SK-N-SH (cell line): ENCODE results near the gene CENPX. TPM values are rescaled to one million over a fixed set of nuclear protein-coding genes. Genes with fewer than 3 reads are reported as not detected.

ENCODE experiments used
- CTCF ChIA-PET: fragments of 300-600, 350-600 bp; formaldehyde crosslinking; extraction: SDS; loops from one replicate; lab custom pipeline; 2021; lab: Yijun Ruan, JAX
- POLR2A ChIA-PET: fragments of 350-600 bp; sonication (Branson Sonifier 250); formaldehyde crosslinking; extraction: SDS; loops from one replicate; lab custom pipeline; 2020; ENCODE audit warnings: antibody characterized with exemption, inconsistent platforms; lab: Yijun Ruan, JAX
- DNase-seq: peaks from one replicate; pipeline ENCODE4 v3.0.0; 2012
- H2AFZ ChIP-seq: fragments of 200-600 bp; sonication (generic); 2 replicates; pipeline ENCODE4 v1.8.1; 2016; ENCODE audit warnings: antibody characterized with exemption, mild to moderate bottlenecking, low read depth
- H3F3A ChIP-seq: fragments of 200-600 bp; sonication (generic); replicated peaks from 2 replicates; pipeline ENCODE3; 2016; ENCODE audit warnings: antibody characterized with exemption, mild to moderate bottlenecking; ENCODE audit not compliant: insufficient read depth
- H3K27ac ChIP-seq, 2 experiments: fragments of 200-500 bp in 1 of 2; fragments of 200-600 bp in 1 of 2; sonication (Bioruptor generic) in 1 of 2; sonication (generic), shearing (Covaris generic) in 1 of 2; 2 replicates each; pipeline versions ENCODE4 v1.5.1 to v1.6.1; 2014 to 2016; ENCODE audit warnings: low read depth in 2 of 2, inconsistent platforms in 1 of 2, low read length in 1 of 2, mild to moderate bottlenecking in 1 of 2, mixed read lengths in 1 of 2
- H3K27me3 ChIP-seq: fragments of 200-600 bp; sonication (generic), shearing (Covaris generic); 2 replicates; pipeline ENCODE4 v1.6.1; 2016; ENCODE audit warnings: mixed run types; ENCODE audit not compliant: insufficient read depth
- H3K36me3 ChIP-seq, 2 experiments: fragments of 200-500 bp in 1 of 2; fragments of 200-600 bp in 1 of 2; sonication (Bioruptor generic) in 1 of 2; sonication (generic) in 1 of 2; replicated peaks in 1 of 2; 2 replicates each; pipeline versions ENCODE3 to v1.5.1; 2014 to 2016; ENCODE audit warnings: low read length in 1 of 2, mild to moderate bottlenecking in 1 of 2; ENCODE audit not compliant: insufficient read depth in 2 of 2, control insufficient read depth in 1 of 2
- H3K4me1 ChIP-seq, 2 experiments: fragments of 200-500 bp in 1 of 2; fragments of 200-600 bp in 1 of 2; sonication (Bioruptor generic) in 1 of 2; sonication (generic), shearing (Covaris generic) in 1 of 2; 2 replicates each; pipeline versions ENCODE4 v1.5.1 to v1.6.1; 2014 to 2016; ENCODE audit warnings: low read depth in 1 of 2, low read length in 1 of 2, mixed run types in 1 of 2; ENCODE audit not compliant: insufficient read depth in 2 of 2, control insufficient read depth in 1 of 2
- H3K4me2 ChIP-seq: fragments of 200-600 bp; sonication (generic), shearing (Covaris generic); 2 replicates; pipeline ENCODE4 v1.6.1; 2017; ENCODE audit warnings: mixed run types
- H3K4me3 ChIP-seq, 2 experiments: fragments of 200-500 bp in 1 of 2; fragments of 200-600 bp in 1 of 2; sonication (Bioruptor generic) in 1 of 2; sonication (generic), shearing (Covaris generic) in 1 of 2; 2 replicates each; pipeline versions ENCODE4 v1.5.1 to v1.8.1; 2014 to 2016; ENCODE audit warnings: low read depth in 2 of 2, inconsistent platforms in 1 of 2, low read length in 1 of 2, mild to moderate bottlenecking in 1 of 2, mixed read lengths in 1 of 2, moderate library complexity in 1 of 2
- H3K79me2 ChIP-seq: fragments of 200-600 bp; sonication (generic); 2 replicates; pipeline ENCODE4 v1.8.1; 2017; ENCODE audit warnings: mild to moderate bottlenecking; ENCODE audit not compliant: insufficient read depth
- H3K9ac ChIP-seq: fragments of 200-600 bp; sonication (generic); 2 replicates; pipeline ENCODE4 v1.6.1; 2017; ENCODE audit warnings: mixed run types
- H3K9me2 ChIP-seq: fragments of 200-600 bp; sonication (generic); 2 replicates; pipeline ENCODE4 v1.6.1; 2017; ENCODE audit warnings: mixed run types
- H3K9me3 ChIP-seq: fragments of 200-600 bp; sonication (generic); 2 replicates; pipeline ENCODE4 v1.6.1; 2017; ENCODE audit warnings: mixed run types, mild to moderate bottlenecking, moderate library complexity
- H4K20me1 ChIP-seq: fragments of 200-600 bp; sonication (generic); 2 replicates; pipeline ENCODE4 v1.6.1; 2017; ENCODE audit warnings: mild to moderate bottlenecking, mixed run types; ENCODE audit not compliant: insufficient read depth
- CHD2 ChIP-seq: fragments of 150-350 bp; IDR thresholded peaks from 2 replicates; pipeline ENCODE4 v1.6.1; 2018; ENCODE audit warnings: low read length; ENCODE audit not compliant: partially characterized antibody
- EP300 ChIP-seq, 2 experiments: IDR thresholded peaks; 2 replicates each; pipeline versions ENCODE4 v1.4.0 to v1.6.1; 2012; ENCODE audit warnings: borderline replicate concordance in 1 of 2, low read depth in 1 of 2, low read length in 1 of 2
- FOSL2 ChIP-seq: IDR thresholded peaks from 2 replicates; pipeline ENCODE4 v1.4.0; 2012; ENCODE audit warnings: low read depth, mild to moderate bottlenecking, moderate library complexity, borderline replicate concordance
- FOXM1 ChIP-seq: IDR thresholded peaks from 2 replicates; pipeline ENCODE4 v1.4.0; 2012; ENCODE audit warnings: low read depth, mild to moderate bottlenecking
- GABPA ChIP-seq: IDR thresholded peaks from 2 replicates; pipeline ENCODE4 v1.4.0; 2012; ENCODE audit warnings: low read depth, mild to moderate bottlenecking
- GATA2 ChIP-seq: sonication (generic); formaldehyde crosslinking; IDR thresholded peaks from 2 replicates; pipeline ENCODE4 v1.5.0; 2020; ENCODE audit warnings: mild to moderate bottlenecking, missing genetic modification reagents
- MEF2A ChIP-seq: IDR thresholded peaks from 2 replicates; pipeline ENCODE4 v1.4.0; 2012; ENCODE audit warnings: low read depth, borderline replicate concordance
- POLR2AphosphoS5 ChIP-seq: IDR thresholded peaks from 2 replicates; pipeline ENCODE4 v1.6.1; 2012; ENCODE audit warnings: low read depth, low read length
- RAD21 ChIP-seq: IDR thresholded peaks from 2 replicates; pipeline ENCODE4 v1.6.1; 2012; ENCODE audit warnings: mild to moderate bottlenecking, low read length
- RCOR1 ChIP-seq: fragments of 150-350 bp; IDR thresholded peaks from 2 replicates; pipeline ENCODE4 v1.6.1; 2017; ENCODE audit warnings: antibody characterized with exemption, low read length
- SMC3 ChIP-seq: IDR thresholded peaks from 2 replicates; pipeline ENCODE4 v1.6.1; 2012; ENCODE audit warnings: low read depth, low read length, improper control_type of control experiment
- TEAD4 ChIP-seq: IDR thresholded peaks from 2 replicates; pipeline ENCODE4 v1.4.0; 2012; ENCODE audit warnings: mild to moderate bottlenecking, borderline replicate concordance; ENCODE audit not compliant: insufficient read depth
- WGBS: methylation state at CpG from one replicate; pipeline ENCODE4 v1.1.6; 2017; ENCODE audit warnings: low lambda C conversion rate; 5-methylcytosine and 5-hydroxymethylcytosine counted together
- polyA plus RNA-seq, 3 experiments: library from polyadenylated mRNA; depleted of rRNA; stranded (reverse); fragments of >200 nt; gene quantifications; 2 replicates each; pipeline ENCODE4 v1.2.3, GENCODE V29; 2012
- TF ChIP-seq, protein P1 (sequence below): IDR thresholded peaks from 2 replicates; pipeline ENCODE4 v1.4.0; 2012; ENCODE audit warnings: low read depth, borderline replicate concordance
- TF ChIP-seq, protein P2 (sequence below): IDR thresholded peaks from 2 replicates; pipeline ENCODE4 v1.4.0; 2012; ENCODE audit warnings: low read depth, borderline replicate concordance
- TF ChIP-seq, protein P3 (sequence below): IDR thresholded peaks from 2 replicates; pipeline ENCODE4 v1.6.1; 2012; ENCODE audit warnings: mild to moderate bottlenecking, low read depth, low read length, moderate library complexity

Gene CENPX
- polyA plus RNA-seq, 1 of the 3 experiments (the other 2 are of a cell fraction) = 255 TPM

DNA sequence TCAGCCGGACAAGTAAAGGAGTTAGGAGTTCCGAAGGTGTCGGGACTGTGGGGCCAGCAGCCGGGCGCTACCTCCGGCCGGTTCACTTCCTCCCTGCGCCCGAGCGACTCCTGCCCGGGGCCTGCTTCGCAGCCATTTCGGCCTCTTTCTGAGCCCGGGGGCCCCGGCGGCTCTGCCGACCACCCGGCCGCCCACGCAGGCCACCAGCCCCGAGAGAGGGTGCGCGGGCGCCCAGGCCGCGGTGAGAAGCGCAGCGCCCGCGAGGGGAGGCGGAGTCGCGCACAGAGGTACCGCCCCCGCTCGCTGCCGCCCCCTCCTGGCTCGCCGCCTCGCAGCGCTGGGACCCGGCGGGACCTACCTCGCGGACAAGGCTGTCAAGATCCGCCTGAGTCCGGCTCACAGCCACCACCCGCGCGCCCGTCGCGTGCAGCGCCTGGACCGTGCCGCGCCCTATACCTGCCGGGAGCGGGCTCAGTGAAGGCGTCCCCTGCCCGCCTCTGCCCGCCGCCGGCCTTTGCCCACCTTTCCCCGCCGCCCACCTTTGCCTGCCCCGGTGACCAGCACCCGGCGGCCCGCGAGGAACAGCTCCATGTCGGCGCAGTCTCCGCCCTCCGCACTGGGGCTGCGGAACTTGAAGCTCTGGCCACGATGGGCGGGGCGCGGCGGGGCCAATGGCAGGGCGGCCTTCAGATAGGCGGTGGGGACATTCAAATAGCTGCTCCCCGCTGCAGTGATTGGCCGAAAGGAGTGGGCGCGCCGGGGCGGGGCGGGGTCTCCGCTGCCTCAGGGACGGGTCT is 14.6 kb upstream of the CENPX start, which contains the start of gene DCXR (continued):
- TF ChIP-seq, protein P1, sequence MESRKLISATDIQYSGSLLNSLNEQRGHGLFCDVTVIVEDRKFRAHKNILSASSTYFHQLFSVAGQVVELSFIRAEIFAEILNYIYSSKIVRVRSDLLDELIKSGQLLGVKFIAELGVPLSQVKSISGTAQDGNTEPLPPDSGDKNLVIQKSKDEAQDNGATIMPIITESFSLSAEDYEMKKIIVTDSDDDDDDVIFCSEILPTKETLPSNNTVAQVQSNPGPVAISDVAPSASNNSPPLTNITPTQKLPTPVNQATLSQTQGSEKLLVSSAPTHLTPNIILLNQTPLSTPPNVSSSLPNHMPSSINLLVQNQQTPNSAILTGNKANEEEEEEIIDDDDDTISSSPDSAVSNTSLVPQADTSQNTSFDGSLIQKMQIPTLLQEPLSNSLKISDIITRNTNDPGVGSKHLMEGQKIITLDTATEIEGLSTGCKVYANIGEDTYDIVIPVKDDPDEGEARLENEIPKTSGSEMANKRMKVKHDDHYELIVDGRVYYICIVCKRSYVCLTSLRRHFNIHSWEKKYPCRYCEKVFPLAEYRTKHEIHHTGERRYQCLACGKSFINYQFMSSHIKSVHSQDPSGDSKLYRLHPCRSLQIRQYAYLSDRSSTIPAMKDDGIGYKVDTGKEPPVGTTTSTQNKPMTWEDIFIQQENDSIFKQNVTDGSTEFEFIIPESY = no peak
- TF ChIP-seq RAD21 (peak; percentile 44), TEAD4 (no peak), SMC3 (peak; percentile 58), MEF2A (no peak), EP300 (IDR thresholded peaks at IDR 0.05; ENCODE audit: borderline replicate concordance in 1 of 2, low read depth in 1 of 2, low read length in 1 of 2) (no peak), RCOR1 (no peak), FOXM1 (no peak), GABPA (no peak), GATA2 (CRISPR knock-in tag) (no peak), CHD2 (peak; percentile 21), FOSL2 (no peak)
- TF ChIP-seq, protein P2, sequence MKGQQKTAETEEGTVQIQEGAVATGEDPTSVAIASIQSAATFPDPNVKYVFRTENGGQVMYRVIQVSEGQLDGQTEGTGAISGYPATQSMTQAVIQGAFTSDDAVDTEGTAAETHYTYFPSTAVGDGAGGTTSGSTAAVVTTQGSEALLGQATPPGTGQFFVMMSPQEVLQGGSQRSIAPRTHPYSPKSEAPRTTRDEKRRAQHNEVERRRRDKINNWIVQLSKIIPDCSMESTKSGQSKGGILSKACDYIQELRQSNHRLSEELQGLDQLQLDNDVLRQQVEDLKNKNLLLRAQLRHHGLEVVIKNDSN = no peak
- TF ChIP-seq, all 33 proteins: peak for 15

DNA sequence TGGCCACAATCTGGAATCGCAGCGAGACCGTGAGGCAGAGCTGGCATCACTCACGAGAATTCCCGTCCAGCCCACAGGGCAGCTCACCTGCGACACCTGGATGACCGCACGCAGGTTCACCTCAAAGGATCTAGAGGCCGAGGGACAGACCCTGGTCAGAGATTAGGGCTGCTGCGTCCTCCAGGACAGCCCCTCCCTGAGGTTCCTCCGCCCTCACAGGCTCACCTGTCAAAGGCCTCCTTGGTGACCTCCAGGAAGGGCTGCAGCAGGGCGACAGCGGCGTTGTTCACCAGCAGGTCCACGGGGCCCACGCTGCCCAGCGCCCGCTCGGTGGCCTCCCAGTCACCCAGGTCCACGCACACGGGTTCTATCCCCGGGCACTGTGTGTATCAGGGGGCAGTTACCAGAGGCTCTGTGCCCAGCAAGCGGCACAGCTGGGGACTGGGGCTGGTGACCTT is 14.0 kb upstream of the CENPX start:
- TF ChIP-seq, protein P3, sequence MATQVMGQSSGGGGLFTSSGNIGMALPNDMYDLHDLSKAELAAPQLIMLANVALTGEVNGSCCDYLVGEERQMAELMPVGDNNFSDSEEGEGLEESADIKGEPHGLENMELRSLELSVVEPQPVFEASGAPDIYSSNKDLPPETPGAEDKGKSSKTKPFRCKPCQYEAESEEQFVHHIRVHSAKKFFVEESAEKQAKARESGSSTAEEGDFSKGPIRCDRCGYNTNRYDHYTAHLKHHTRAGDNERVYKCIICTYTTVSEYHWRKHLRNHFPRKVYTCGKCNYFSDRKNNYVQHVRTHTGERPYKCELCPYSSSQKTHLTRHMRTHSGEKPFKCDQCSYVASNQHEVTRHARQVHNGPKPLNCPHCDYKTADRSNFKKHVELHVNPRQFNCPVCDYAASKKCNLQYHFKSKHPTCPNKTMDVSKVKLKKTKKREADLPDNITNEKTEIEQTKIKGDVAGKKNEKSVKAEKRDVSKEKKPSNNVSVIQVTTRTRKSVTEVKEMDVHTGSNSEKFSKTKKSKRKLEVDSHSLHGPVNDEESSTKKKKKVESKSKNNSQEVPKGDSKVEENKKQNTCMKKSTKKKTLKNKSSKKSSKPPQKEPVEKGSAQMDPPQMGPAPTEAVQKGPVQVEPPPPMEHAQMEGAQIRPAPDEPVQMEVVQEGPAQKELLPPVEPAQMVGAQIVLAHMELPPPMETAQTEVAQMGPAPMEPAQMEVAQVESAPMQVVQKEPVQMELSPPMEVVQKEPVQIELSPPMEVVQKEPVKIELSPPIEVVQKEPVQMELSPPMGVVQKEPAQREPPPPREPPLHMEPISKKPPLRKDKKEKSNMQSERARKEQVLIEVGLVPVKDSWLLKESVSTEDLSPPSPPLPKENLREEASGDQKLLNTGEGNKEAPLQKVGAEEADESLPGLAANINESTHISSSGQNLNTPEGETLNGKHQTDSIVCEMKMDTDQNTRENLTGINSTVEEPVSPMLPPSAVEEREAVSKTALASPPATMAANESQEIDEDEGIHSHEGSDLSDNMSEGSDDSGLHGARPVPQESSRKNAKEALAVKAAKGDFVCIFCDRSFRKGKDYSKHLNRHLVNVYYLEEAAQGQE = 0 out of 2 replicates have a peak, but pooled peaks have one; percentile 14
- TF ChIP-seq POLR2AphosphoS5 = no peak
- 40% methylated on average over 20 of the region's 23 CpGs for WGBS
- CTCF ChIA-PET = interaction anchor here (0.7 to 35.7 kb wide), 22 partner anchors 9 to 169 kb away, joined by 3 to 1216 read pairs (median 4); partner anchors contain the start of genes ASPSCR1, CENPX, DUS1L and FASN
- Histone ChIP-seq H3K9ac (peak overlapping the region; percentile 66), H3K4me1 (peaks cover 7 to 30% of the 10 kb centered on the region in 2 experiments), H3K4me3 (peak overlapping the region; percentile 72 to 87), H3K79me2 (no peaks in the 10 kb centered on the region), H3K27me3 (no peaks in the 10 kb centered on the region), H3K27ac (peak overlapping the region; percentile 74 to 92; a peak in 3 of 4 replicates), H3F3A (peaks cover 14% of the 10 kb centered on the region), H3K36me3 (peaks cover 5 to 8% of the 10 kb centered on the region in 2 experiments), H3K9me2 (no peaks in the 10 kb centered on the region), H2AFZ (peak overlapping the region; percentile 93), H3K4me2 (peak overlapping the region; percentile 99), H4K20me1 (no peaks in the 10 kb centered on the region), H3K9me3 (no peaks in the 10 kb centered on the region)
- POLR2A ChIA-PET = interaction anchor here (0.6 to 1.4 kb wide), 4 partner anchors 14 to 121 kb away, joined by 3 to 7 read pairs (median 4); partner anchors contain the start of genes CENPX and LRRC45
- DNase-seq = no peak
